Measurements from ENCODE around the gene ATF7IP2.
"Not testable (repeated sequence)": the region's sequence is repeated elsewhere in the genome, so short reads cannot be mapped to it uniquely, and the experiment has no call there.

The ATF7IP2 gene

GRCh38 chr16:10500582-10500981 is 114.7 kb downstream of the ATF7IP2 start:
- in situ Hi-C loops (cut with MboI; ENCODE audit: low pct_unique_long_range_greater_than_20kb, low sequenced_read_pairs, unreplicated experiment): no loop called here
- no peak for TF ChIP-seq CTCF (IDR thresholded peaks at IDR 0.05; ENCODE audit: extremely low read depth, insufficient read depth, missing control alignments)
- no peak for DNase-seq (ENCODE audit: low spot score)

GRCh38 chr16:10501016-10501607 is 115.3 kb downstream of the ATF7IP2 start:
- in situ Hi-C loops (cut with MboI; ENCODE audit: low pct_unique_long_range_greater_than_20kb, low sequenced_read_pairs, unreplicated experiment): no loop called here
- no peak for TF ChIP-seq CTCF (IDR thresholded peaks at IDR 0.05; ENCODE audit: extremely low read depth, insufficient read depth, missing control alignments)
- no peak for DNase-seq (ENCODE audit: low spot score)

GRCh38 chr16:10502776-10503175 is 116.9 kb downstream of the ATF7IP2 start:
- TF ChIP-seq CTCF (IDR thresholded peaks at IDR 0.05; ENCODE audit: extremely low read depth, insufficient read depth, missing control alignments): no peak
- in situ Hi-C loops (cut with MboI; ENCODE audit: low pct_unique_long_range_greater_than_20kb, low sequenced_read_pairs, unreplicated experiment): no loop called here
- no peak for DNase-seq (ENCODE audit: low spot score)

GRCh38 chr16:10504404-10504885 is 118.6 kb downstream of the ATF7IP2 start:
- no peak for TF ChIP-seq CTCF (IDR thresholded peaks at IDR 0.05; ENCODE audit: extremely low read depth, insufficient read depth, missing control alignments)

GRCh38 chr16:10505286-10505685 is 119.4 kb downstream of the ATF7IP2 start:
- in situ Hi-C loops (cut with MboI; ENCODE audit: low pct_unique_long_range_greater_than_20kb, low sequenced_read_pairs, unreplicated experiment); DNase-seq (ENCODE audit: low spot score): not testable (repeated sequence)

More at GRCh38 chr16:10504404-10504885, 118.6 kb downstream of the ATF7IP2 start:
- no peak for DNase-seq (ENCODE audit: low spot score)
- in situ Hi-C loops (cut with MboI; ENCODE audit: low pct_unique_long_range_greater_than_20kb, low sequenced_read_pairs, unreplicated experiment): no loop called here

- TF ChIP-seq CTCF (IDR thresholded peaks at IDR 0.05; ENCODE audit: extremely low read depth, insufficient read depth, missing control alignments): peak; percentile 81
These were observed 123.7 kb downstream of the ATF7IP2 start for GRCh38 chr16:10509534-10510025.

GRCh38 chr16:10510279-10510678 is 124.4 kb downstream of the ATF7IP2 start:
- TF ChIP-seq CTCF (IDR thresholded peaks at IDR 0.05; ENCODE audit: extremely low read depth, insufficient read depth, missing control alignments): no peak
- no peak for DNase-seq (ENCODE audit: low spot score)
- in situ Hi-C loops (cut with MboI; ENCODE audit: low pct_unique_long_range_greater_than_20kb, low sequenced_read_pairs, unreplicated experiment): loop anchor here (5.0 kb wide), 1 partner anchor 253 kb away; no protein-coding TSS in a partner anchor

More at GRCh38 chr16:10509534-10510025, 123.7 kb downstream of the ATF7IP2 start:
- in situ Hi-C loops (cut with MboI; ENCODE audit: low pct_unique_long_range_greater_than_20kb, low sequenced_read_pairs, unreplicated experiment): loop anchor here (5.0 kb wide), 1 partner anchor 252 kb away; no protein-coding TSS in a partner anchor
- DNase-seq (ENCODE audit: low spot score): peak; percentile 81

Data from GM13977 (cell line).